GM21717 (cell line): ENCODE data around the gene NDC80.
A peak's percentile ranks its signal among the peaks of the same experiment; 100 is the strongest.
"Not testable (repeated sequence)": the region's sequence is repeated elsewhere in the genome, so short reads cannot be mapped to it uniquely, and the experiment has no call there.

Experiments
- ATAC-seq: cut with Tn5 transposase; IDR thresholded peaks from one replicate; pipeline ENCODE4 v1.9.1; 2021; ENCODE audit warnings: mild to moderate bottlenecking, moderate library complexity; ENCODE audit not compliant: unreplicated experiment

The NDC80 gene

GRCh38 chr18:2618009-2618408 lies 46.7 kb downstream of the NDC80 start:
- no peak for ATAC-seq

- no peak for ATAC-seq
These were observed 53.9 kb downstream of the NDC80 start for GRCh38 chr18:2625217-2625616.

- peak; percentile 53 for ATAC-seq
These were observed 56.5 kb downstream of the NDC80 start for GRCh38 chr18:2627821-2628276.

- ATAC-seq = no peak
These were observed 57.6 kb downstream of the NDC80 start for GRCh38 chr18:2629003-2629402.

GRCh38 chr18:2635586-2635985 lies 64.2 kb downstream of the NDC80 start:
- ATAC-seq = no peak

- ATAC-seq = peak; percentile 14
These were observed 64.8 kb downstream of the NDC80 start for GRCh38 chr18:2636126-2636631.

GRCh38 chr18:2641638-2642037 lies 70.3 kb downstream of the NDC80 start:
- ATAC-seq = peak; percentile 68

GRCh38 chr18:2642771-2643170 lies 71.4 kb downstream of the NDC80 start:
- no peak for ATAC-seq

GRCh38 chr18:2644535-2644934 lies 73.2 kb downstream of the NDC80 start:
- ATAC-seq = no peak

- no peak for ATAC-seq
These were observed 80.6 kb downstream of the NDC80 start for GRCh38 chr18:2651981-2652380.

- no peak for ATAC-seq
These were observed 82.1 kb downstream of the NDC80 start for GRCh38 chr18:2653467-2653866.

GRCh38 chr18:2654169-2654927 lies 83.0 kb downstream of the NDC80 start:
- no peak for ATAC-seq

- peak; percentile 39 for ATAC-seq
These were observed 83.5 kb downstream of the NDC80 start for GRCh38 chr18:2654928-2655177.

- peak; percentile 67 for ATAC-seq
These were observed 84.0 kb downstream of the NDC80 start, which contains the start of gene SMCHD1 for GRCh38 chr18:2655178-2655953. TSS of gene SMCHD1 (plus strand) at chr18:2655726. CDS start at chr18:2656076, 350 bp downstream.

- peak; percentile 20 for ATAC-seq
These were observed 84.5 kb downstream of the NDC80 start for GRCh38 chr18:2655954-2656236.

- ATAC-seq = peak; percentile 13
These were observed 85.1 kb downstream of the NDC80 start for GRCh38 chr18:2656237-2656980.

- no peak for ATAC-seq
These were observed 85.7 kb downstream of the NDC80 start for GRCh38 chr18:2656981-2657512.

- ATAC-seq = no peak
These were observed 86.6 kb downstream of the NDC80 start for GRCh38 chr18:2657788-2658458.

- not testable (repeated sequence) for ATAC-seq
These were observed 89.5 kb downstream of the NDC80 start for GRCh38 chr18:2660849-2661248.

- not testable (repeated sequence) for ATAC-seq
These were observed 90.9 kb downstream of the NDC80 start for GRCh38 chr18:2662288-2662687.

GRCh38 chr18:2662990-2663389 lies 91.6 kb downstream of the NDC80 start:
- no peak for ATAC-seq
